Neuronal stem cell (in vitro differentiated cells): ENCODE measurements around the gene POC1B.
A peak's percentile ranks its signal among the peaks of the same experiment; 100 is the strongest.

Experiments used
- DNase-seq: peaks from one replicate; pipeline ENCODE4 v3.0.0-alpha.2; 2013; ENCODE audit warnings: low spot score
- H2AFZ ChIP-seq: one replicate; pipeline ENCODE4 v1.6.1; 2013; ENCODE audit warnings: mild to moderate bottlenecking, low read length, inconsistent platforms
- H2AK5ac ChIP-seq: 2 replicates; pipeline ENCODE4 v1.6.1; 2013; ENCODE audit warnings: low read depth, mild to moderate bottlenecking, inconsistent platforms, low read length, moderate library complexity, mixed read lengths
- H2BK120ac ChIP-seq: 2 replicates; pipeline ENCODE4 v1.6.1; 2013; ENCODE audit warnings: low read depth, mild to moderate bottlenecking, inconsistent platforms, low read length, moderate library complexity, mixed read lengths
- H2BK12ac ChIP-seq: one replicate; pipeline ENCODE4 v1.6.1; 2013; ENCODE audit warnings: low read length, inconsistent platforms
- H2BK15ac ChIP-seq: 2 replicates; pipeline ENCODE4 v1.6.1; 2013; ENCODE audit warnings: mild to moderate bottlenecking, low read length, inconsistent platforms, mixed read lengths
- H2BK5ac ChIP-seq: one replicate; pipeline ENCODE4 v1.6.1; 2013; ENCODE audit warnings: inconsistent platforms, mild to moderate bottlenecking, low read length, moderate library complexity
- H3K14ac ChIP-seq: one replicate; pipeline ENCODE4 v1.6.1; 2013; ENCODE audit warnings: low read length, inconsistent platforms
- H3K18ac ChIP-seq: 2 replicates; pipeline ENCODE4 v1.6.1; 2013; ENCODE audit warnings: low read length, inconsistent platforms
- H3K23ac ChIP-seq: 2 replicates; pipeline ENCODE4 v1.6.1; 2013; ENCODE audit warnings: low read depth, mild to moderate bottlenecking, mixed read lengths, low read length, inconsistent platforms; ENCODE audit not compliant: poor library complexity
- H3K27ac ChIP-seq: replicated peaks from 3 replicates; pipeline ENCODE4 v1.5.1; 2013; ENCODE audit warnings: low read length, inconsistent platforms
- H3K27me3 ChIP-seq, 3 experiments: 2 replicates each; pipeline ENCODE4 v1.6.1; 2013; ENCODE audit warnings: low read length in 3 of 3, mild to moderate bottlenecking in 2 of 3, inconsistent platforms in 1 of 3, low read depth in 1 of 3, mixed read lengths in 1 of 3, moderate library complexity in 1 of 3; ENCODE audit not compliant: control insufficient read depth in 3 of 3, insufficient read depth in 3 of 3
- H3K36me3 ChIP-seq, 2 donors: replicated peaks in 1 of 2; 2 replicates each; pipeline ENCODE4 v1.6.1; 2013; ENCODE audit warnings: low read length in 2 of 2; ENCODE audit not compliant: control insufficient read depth in 2 of 2, insufficient read depth in 2 of 2
- H3K4ac ChIP-seq: 2 replicates; pipeline ENCODE4 v1.6.1; 2013; ENCODE audit warnings: inconsistent platforms, mild to moderate bottlenecking, low read length, moderate library complexity
- H3K4me1 ChIP-seq, 2 donors: 1 replicate in 1 of 2; 2 replicates in 1 of 2; pipeline ENCODE4 v1.6.1; 2013; ENCODE audit warnings: low read length in 2 of 2, low read depth in 1 of 2; ENCODE audit not compliant: control insufficient read depth in 2 of 2, insufficient read depth in 1 of 2
- H3K4me2 ChIP-seq: one replicate; pipeline ENCODE4 v1.6.1; 2013; ENCODE audit warnings: mild to moderate bottlenecking, low read length, inconsistent platforms; ENCODE audit not compliant: insufficient read depth, poor library complexity, severe bottlenecking
- H3K4me3 ChIP-seq, 2 donors: 2 replicates each; pipeline ENCODE4 v1.5.1; 2013; ENCODE audit warnings: low read length in 2 of 2, mild to moderate bottlenecking in 2 of 2, inconsistent platforms in 1 of 2, moderate library complexity in 1 of 2
- H3K79me1 ChIP-seq: one replicate; pipeline ENCODE4 v1.6.1; 2013; ENCODE audit warnings: low read depth, mild to moderate bottlenecking, inconsistent platforms, low read length, moderate library complexity
- H3K9ac ChIP-seq: one replicate; pipeline ENCODE4 v1.6.1; 2013; ENCODE audit warnings: mild to moderate bottlenecking, low read depth, low read length, inconsistent platforms; ENCODE audit not compliant: poor library complexity
- H3K9me3 ChIP-seq, 2 donors: replicated peaks in 1 of 2; 2 replicates each; pipeline versions ENCODE3 to v1.6.1; 2013; ENCODE audit warnings: low read length in 2 of 2, mild to moderate bottlenecking in 2 of 2, inconsistent platforms in 1 of 2, low read depth in 1 of 2, mixed read lengths in 1 of 2, moderate library complexity in 1 of 2; ENCODE audit not compliant: control insufficient read depth in 2 of 2, insufficient read depth in 1 of 2
- H4K8ac ChIP-seq: one replicate; pipeline ENCODE4 v1.6.1; 2013; ENCODE audit warnings: low read depth, mild to moderate bottlenecking, inconsistent platforms, low read length, moderate library complexity
- H4K91ac ChIP-seq: one replicate; pipeline ENCODE4 v1.6.1; 2013; ENCODE audit warnings: low read length, low read depth, mild to moderate bottlenecking, inconsistent platforms; ENCODE audit not compliant: poor library complexity
- WGBS, 2 donors: extraction: QIAGEN DNeasy Blood & Tissue Kit; methylation state at CpG; one replicate each; pipeline ENCODE4 v1.1.7; 2013; ENCODE audit warnings: missing lambda C conversion rate in 2 of 2, mixed read lengths in 1 of 2; ENCODE audit not compliant: insufficient read length in 2 of 2, insufficient replicate concordance in 1 of 2; ENCODE audit errors: extremely low coverage in 2 of 2; 5-methylcytosine and 5-hydroxymethylcytosine counted together

POC1B gene

DNA sequence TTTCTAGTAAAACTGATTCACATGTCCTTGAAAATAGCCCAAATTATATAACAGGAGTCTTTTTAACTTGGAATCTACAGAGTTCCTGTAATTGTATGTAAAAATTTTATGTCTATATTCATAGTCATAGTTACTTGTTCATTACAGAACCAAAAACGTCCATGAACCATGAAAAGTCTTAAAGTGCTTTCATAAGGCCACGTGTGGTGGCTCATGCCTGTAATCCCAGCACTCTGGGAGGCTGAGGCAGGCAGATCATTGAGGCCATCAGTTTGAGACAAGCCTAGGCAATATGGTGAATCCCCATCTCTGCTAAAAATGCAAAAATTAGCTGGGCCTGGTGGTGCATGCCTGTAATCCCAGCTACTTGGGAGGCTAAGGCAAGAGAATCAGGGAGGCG is 49.6 kb downstream of the POC1B start:
- H2BK5ac ChIP-seq, result no peak overlapping the region
- no peak overlapping the region for H3K4me2 ChIP-seq
- H3K9ac ChIP-seq, result no peak overlapping the region
- peaks cover 0 to 4% of the 10 kb centered on the region in 2 donors for H3K4me1 ChIP-seq
- no peak overlapping the region for H3K23ac ChIP-seq
- no CpG with 5 or more reads among the region's 3 CpGs for WGBS, 2 donors
- no peak overlapping the region for H3K27ac ChIP-seq
- H3K36me3 ChIP-seq, result no peaks in the 10 kb centered on the region
- H2BK120ac ChIP-seq, result no peak overlapping the region
- H2BK12ac ChIP-seq, result no peak overlapping the region
- no peaks in the 10 kb centered on the region for H3K79me1 ChIP-seq
- DNase-seq, result no peak
- H3K4ac ChIP-seq, result no peak overlapping the region
- H4K91ac ChIP-seq, result no peak overlapping the region
- H3K4me3 ChIP-seq, result no peak overlapping the region
- no peak overlapping the region for H3K14ac ChIP-seq
- H2AK5ac ChIP-seq, result no peak overlapping the region
- no peaks in the 10 kb centered on the region for H3K9me3 ChIP-seq
- no peaks in the 10 kb centered on the region for H3K27me3 ChIP-seq
- no peak overlapping the region for H2BK15ac ChIP-seq
- H2AFZ ChIP-seq, result no peak overlapping the region
- H4K8ac ChIP-seq, result no peak overlapping the region
- H3K18ac ChIP-seq, result no peak overlapping the region

DNA sequence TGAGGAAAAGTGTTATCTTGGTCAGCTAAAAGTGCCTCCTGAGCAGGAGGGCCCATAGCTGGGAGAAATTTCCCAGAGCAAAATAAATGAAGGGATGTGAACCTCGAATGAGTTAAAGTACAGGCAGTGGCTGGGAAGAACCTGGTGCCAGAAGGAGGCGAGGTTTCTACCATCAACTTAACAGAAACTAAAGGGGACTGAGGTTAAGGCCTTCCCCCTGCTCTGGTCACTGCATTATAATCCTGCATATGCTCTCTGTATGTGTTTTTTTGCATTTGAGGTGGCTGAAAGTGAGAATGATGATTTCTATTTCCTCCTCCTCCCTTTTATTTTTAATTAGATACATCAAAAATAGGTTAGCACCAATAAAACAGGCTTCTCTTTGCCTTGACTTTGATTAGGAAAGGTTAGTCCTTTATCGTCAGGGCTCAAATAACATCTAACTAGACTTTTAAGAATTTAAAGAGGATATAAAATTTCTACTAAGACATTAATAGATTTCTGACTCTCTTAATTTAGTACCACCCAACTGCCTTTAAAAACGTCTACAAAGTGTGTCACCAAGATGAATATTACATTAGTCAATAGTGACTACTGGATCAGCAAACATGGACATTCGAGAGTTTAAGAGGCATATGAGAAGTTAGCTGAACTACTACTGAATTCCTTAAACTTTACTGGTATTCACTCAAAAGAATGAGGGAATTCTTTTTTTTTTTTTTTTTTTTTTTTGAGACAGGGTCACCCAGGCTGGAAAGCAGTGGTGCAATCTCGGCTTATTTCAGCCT is 50.5 kb downstream of the POC1B start:
- Histone ChIP-seq H2AFZ (no peak overlapping the region), H2BK120ac (no peak overlapping the region), H3K18ac (no peak overlapping the region), H3K36me3 (no peaks in the 10 kb centered on the region), H3K9ac (no peak overlapping the region), H3K79me1 (no peaks in the 10 kb centered on the region), H3K4ac (no peak overlapping the region), H3K4me1 (peaks cover 0 to 4% of the 10 kb centered on the region in 2 donors), H2BK5ac (no peak overlapping the region), H4K91ac (no peak overlapping the region), H3K9me3 (no peaks in the 10 kb centered on the region), H2BK15ac (no peak overlapping the region), H4K8ac (no peak overlapping the region), H3K14ac (no peak overlapping the region), H3K27ac (no peak overlapping the region), H3K4me2 (no peak overlapping the region), H3K27me3 (no peaks in the 10 kb centered on the region), H2BK12ac (no peak overlapping the region), H3K23ac (no peak overlapping the region), H2AK5ac (no peak overlapping the region), H3K4me3 (no peak overlapping the region)
- no peak for DNase-seq
- no CpG with 5 or more reads among the region's 6 CpGs for WGBS, 2 donors

DNA sequence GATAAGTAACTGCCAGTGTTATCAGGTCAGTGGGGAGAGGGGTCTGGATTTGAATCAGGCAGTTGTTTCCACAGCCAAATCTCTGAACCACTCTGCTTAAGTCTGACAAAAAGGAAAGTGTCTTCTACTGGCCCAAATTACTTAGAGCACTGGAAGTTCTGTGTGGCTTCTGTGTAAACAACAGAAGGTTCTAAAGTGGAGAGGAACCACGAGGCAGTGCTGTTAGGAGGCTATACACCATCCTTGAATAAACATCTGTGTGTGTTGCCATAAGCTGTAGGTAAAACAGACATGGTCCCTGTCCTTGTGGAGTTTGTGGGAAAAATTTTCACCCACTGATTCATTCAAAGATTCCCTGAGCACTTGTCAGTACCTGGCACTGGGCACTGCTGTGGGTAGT is 51.2 kb downstream of the POC1B start:
- H2AFZ ChIP-seq, result no peak overlapping the region
- H2AK5ac ChIP-seq, result no peak overlapping the region
- H3K79me1 ChIP-seq, result no peaks in the 10 kb centered on the region
- DNase-seq, result no peak
- H2BK120ac ChIP-seq, result no peak overlapping the region
- H4K91ac ChIP-seq, result no peak overlapping the region
- no peaks in the 10 kb centered on the region for H3K36me3 ChIP-seq
- no peak overlapping the region for H3K18ac ChIP-seq
- no peak overlapping the region for H3K9ac ChIP-seq
- H3K14ac ChIP-seq, result no peak overlapping the region
- WGBS, 2 donors, result no CpG with 5 or more reads among the region's 1 CpG
- no peak overlapping the region for H3K23ac ChIP-seq
- no peaks in the 10 kb centered on the region for H3K27me3 ChIP-seq
- no peak overlapping the region for H3K27ac ChIP-seq
- H4K8ac ChIP-seq, result no peak overlapping the region
- H2BK5ac ChIP-seq, result no peak overlapping the region
- H2BK15ac ChIP-seq, result no peak overlapping the region
- no peak overlapping the region for H3K4ac ChIP-seq
- H3K4me1 ChIP-seq, result peaks cover 0 to 4% of the 10 kb centered on the region in 2 donors
- no peak overlapping the region for H3K4me2 ChIP-seq
- H3K9me3 ChIP-seq, result no peaks in the 10 kb centered on the region
- H3K4me3 ChIP-seq, result no peak overlapping the region
- H2BK12ac ChIP-seq, result no peak overlapping the region

DNA sequence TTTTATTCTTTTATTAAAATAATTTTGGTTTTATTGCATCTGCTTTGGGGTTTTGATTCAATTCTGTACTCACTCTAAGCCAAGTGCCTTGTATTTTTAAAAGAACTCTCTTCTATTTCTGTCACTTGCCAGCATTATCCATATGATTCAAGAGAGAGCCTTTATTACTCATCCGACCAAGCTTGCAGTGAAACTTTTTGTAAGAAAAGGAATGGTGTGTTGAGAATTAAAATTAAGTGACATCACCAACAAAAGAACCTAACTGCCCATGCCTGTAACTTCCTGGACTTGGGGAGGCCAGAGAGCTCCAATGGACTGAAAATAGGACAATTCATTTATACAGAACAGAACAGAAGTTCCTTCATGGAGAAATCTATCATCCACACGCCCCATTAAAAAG is 53.3 kb downstream of the POC1B start:
- no peak overlapping the region for H4K91ac ChIP-seq
- no peak overlapping the region for H4K8ac ChIP-seq
- H3K9me3 ChIP-seq, result no peaks in the 10 kb centered on the region
- no peak overlapping the region for H3K4me2 ChIP-seq
- no peaks in the 10 kb centered on the region for H3K79me1 ChIP-seq
- H3K18ac ChIP-seq, result no peak overlapping the region
- DNase-seq, result no peak
- H3K9ac ChIP-seq, result no peak overlapping the region
- H2AK5ac ChIP-seq, result no peak overlapping the region
- H2BK15ac ChIP-seq, result no peak overlapping the region
- no peak overlapping the region for H3K14ac ChIP-seq
- H3K36me3 ChIP-seq, result no peaks in the 10 kb centered on the region
- H3K23ac ChIP-seq, result no peak overlapping the region
- H3K4me1 ChIP-seq, result peaks cover 0 to 4% of the 10 kb centered on the region in 2 donors
- no peak overlapping the region for H3K27ac ChIP-seq
- peak overlapping the region; percentile 3 for H2AFZ ChIP-seq
- H2BK12ac ChIP-seq, result no peak overlapping the region
- no peak overlapping the region for H2BK120ac ChIP-seq
- WGBS, 2 donors, result no CpG with 5 or more reads among the region's 2 CpGs
- H3K4me3 ChIP-seq, result no peak overlapping the region
- H2BK5ac ChIP-seq, result no peak overlapping the region
- no peak overlapping the region for H3K4ac ChIP-seq
- H3K27me3 ChIP-seq, result no peaks in the 10 kb centered on the region
